CD4-positive, alpha-beta T cell treated with Interleukin-21 for 1 hour (primary cell): ENCODE results near the gene PRKG1.

Source experiments
- DNase-seq: peaks from one replicate; pipeline ENCODE4 v3.0.0-alpha.2; 2020

Gene PRKG1

GRCh38 chr10:51077074-51077473 lies 2.8 kb downstream of the PRKG1 start:
- no peak for DNase-seq

GRCh38 chr10:51077507-51077906 lies 3.2 kb downstream of the PRKG1 start:
- no peak for DNase-seq

- DNase-seq: no peak
These were observed 5.0 kb downstream of the PRKG1 start for GRCh38 chr10:51079331-51079730.

- no peak for DNase-seq
These were observed 5.5 kb downstream of the PRKG1 start for GRCh38 chr10:51079766-51080165.

- DNase-seq: no peak
These were observed 6.2 kb downstream of the PRKG1 start for GRCh38 chr10:51080311-51081006.

GRCh38 chr10:51082857-51083256 lies 8.6 kb downstream of the PRKG1 start:
- DNase-seq: no peak

GRCh38 chr10:51083356-51083853 lies 9.1 kb downstream of the PRKG1 start:
- DNase-seq: no peak

- no peak for DNase-seq
These were observed 10.9 kb downstream of the PRKG1 start for GRCh38 chr10:51085204-51085603.

- no peak for DNase-seq
These were observed 12.4 kb downstream of the PRKG1 start for GRCh38 chr10:51086710-51087109.

GRCh38 chr10:51087114-51087513 lies 12.8 kb downstream of the PRKG1 start:
- DNase-seq: no peak

- no peak for DNase-seq
These were observed 15.9 kb downstream of the PRKG1 start for GRCh38 chr10:51090190-51090589.

- no peak for DNase-seq
These were observed 18.1 kb downstream of the PRKG1 start for GRCh38 chr10:51092402-51092801.

- no peak for DNase-seq
These were observed 21.2 kb downstream of the PRKG1 start for GRCh38 chr10:51095444-51095843.

- no peak for DNase-seq
These were observed 23.3 kb downstream of the PRKG1 start for GRCh38 chr10:51097546-51097945.

GRCh38 chr10:51100221-51100620 lies 25.9 kb downstream of the PRKG1 start:
- no peak for DNase-seq

- no peak for DNase-seq
These were observed 29.4 kb downstream of the PRKG1 start for GRCh38 chr10:51103554-51104217.

GRCh38 chr10:51106311-51106945 lies 32.1 kb downstream of the PRKG1 start:
- DNase-seq: no peak

GRCh38 chr10:51108406-51108805 lies 34.1 kb downstream of the PRKG1 start:
- DNase-seq: no peak

- no peak for DNase-seq
These were observed 35.7 kb downstream of the PRKG1 start for GRCh38 chr10:51109801-51110533.

- DNase-seq: no peak
These were observed 37.7 kb downstream of the PRKG1 start for GRCh38 chr10:51112013-51112412.

GRCh38 chr10:51113007-51113406 lies 38.7 kb downstream of the PRKG1 start:
- no peak for DNase-seq

GRCh38 chr10:51117053-51117660 lies 42.9 kb downstream of the PRKG1 start:
- DNase-seq: no peak

GRCh38 chr10:51117794-51118193 lies 43.5 kb downstream of the PRKG1 start:
- no peak for DNase-seq
